H9 (cell line): ENCODE data around the gene OGFOD3. TPM values are rescaled to one million over a fixed set of nuclear protein-coding genes. Genes with fewer than 3 reads are reported as not detected.

Source experiments
- DNase-seq: peaks from one replicate; pipeline ENCODE4 v3.0.0-alpha.2; 2017
- H2AFZ ChIP-seq: one replicate; pipeline ENCODE4 v1.6.1; 2013; ENCODE audit warnings: mild to moderate bottlenecking, low read length, control low read depth, moderate library complexity
- H2AK5ac ChIP-seq: 2 replicates; pipeline ENCODE4 v1.6.1; 2013; ENCODE audit warnings: low read length, control low read depth, mixed read lengths; ENCODE audit not compliant: insufficient read length
- H2BK120ac ChIP-seq: one replicate; pipeline ENCODE4 v1.6.1; 2013; ENCODE audit warnings: low read depth, mild to moderate bottlenecking, low read length, control low read depth, inconsistent platforms; ENCODE audit not compliant: poor library complexity, severe bottlenecking
- H2BK12ac ChIP-seq: 2 replicates; pipeline ENCODE4 v1.6.1; 2013; ENCODE audit warnings: low read length, control low read depth, mixed read lengths, low read depth; ENCODE audit not compliant: insufficient read length
- H2BK15ac ChIP-seq: 2 replicates; pipeline ENCODE4 v1.6.1; 2013; ENCODE audit warnings: low read depth, low read length, control low read depth
- H2BK20ac ChIP-seq: one replicate; pipeline ENCODE4 v1.6.1; 2013; ENCODE audit warnings: low read depth, mild to moderate bottlenecking, low read length, control low read depth, inconsistent platforms; ENCODE audit not compliant: poor library complexity, severe bottlenecking
- H2BK5ac ChIP-seq: 2 replicates; pipeline ENCODE4 v1.6.1; 2013; ENCODE audit warnings: low read length, control low read depth, mixed read lengths; ENCODE audit not compliant: insufficient read length
- H3K14ac ChIP-seq: 2 replicates; pipeline ENCODE4 v1.6.1; 2013; ENCODE audit warnings: low read length, control low read depth; ENCODE audit not compliant: insufficient read depth
- H3K18ac ChIP-seq: 2 replicates; pipeline ENCODE4 v1.6.1; 2013; ENCODE audit warnings: low read depth, mild to moderate bottlenecking, mixed read lengths, low read length, control low read depth; ENCODE audit not compliant: insufficient read length
- H3K23ac ChIP-seq: 2 replicates; pipeline ENCODE4 v1.6.1; 2013; ENCODE audit warnings: low read length, control low read depth, mixed read lengths, low read depth; ENCODE audit not compliant: insufficient read length
- H3K23me2 ChIP-seq: 2 replicates; pipeline ENCODE4 v1.6.1; 2013; ENCODE audit warnings: low read depth, mild to moderate bottlenecking, mixed read lengths, low read length, control low read depth; ENCODE audit not compliant: insufficient read length, poor library complexity, severe bottlenecking
- H3K27ac ChIP-seq: 2 replicates; pipeline ENCODE4 v1.5.1; 2013; ENCODE audit warnings: low read length, control low read depth, mixed read lengths, low read depth; ENCODE audit not compliant: insufficient read length
- H3K27me3 ChIP-seq: 2 replicates; pipeline ENCODE4 v1.6.1; 2013; ENCODE audit warnings: low read length, control low read depth, inconsistent platforms; ENCODE audit not compliant: insufficient read depth
- H3K4ac ChIP-seq: 2 replicates; pipeline ENCODE4 v1.6.1; 2013; ENCODE audit warnings: low read depth, mild to moderate bottlenecking, control low read depth, inconsistent platforms, low read length, moderate library complexity
- H3K4me1 ChIP-seq: 2 replicates; pipeline ENCODE4 v1.6.1; 2013; ENCODE audit warnings: low read length, control low read depth, inconsistent platforms; ENCODE audit not compliant: insufficient read depth
- H3K4me2 ChIP-seq: 2 replicates; pipeline ENCODE4 v1.6.1; 2013; ENCODE audit warnings: low read length, control low read depth, mixed read lengths; ENCODE audit not compliant: insufficient read length, insufficient read depth
- H3K56ac ChIP-seq: 2 replicates; pipeline ENCODE4 v1.6.1; 2013; ENCODE audit warnings: low read depth, mild to moderate bottlenecking, mixed read lengths, low read length, control low read depth; ENCODE audit not compliant: insufficient read length
- H3K79me1 ChIP-seq: 2 replicates; pipeline ENCODE4 v1.6.1; 2013; ENCODE audit warnings: low read depth, mild to moderate bottlenecking, moderate library complexity, low read length, control low read depth, inconsistent platforms; ENCODE audit not compliant: insufficient read depth, poor library complexity, severe bottlenecking
- H3K79me2 ChIP-seq: 2 replicates; pipeline ENCODE4 v1.6.1; 2013; ENCODE audit warnings: low read length, control low read depth, inconsistent platforms; ENCODE audit not compliant: insufficient read depth
- H3K9ac ChIP-seq: 2 replicates; pipeline ENCODE4 v1.6.1; 2013; ENCODE audit warnings: low read length, control low read depth, mixed read lengths; ENCODE audit not compliant: insufficient read length; ENCODE audit errors: extremely low read depth
- H3K9me3 ChIP-seq: one replicate; pipeline ENCODE4 v1.6.1; 2013; ENCODE audit warnings: low read depth, low read length, inconsistent platforms; ENCODE audit not compliant: control insufficient read depth
- H3T11ph ChIP-seq: one replicate; pipeline ENCODE4 v1.6.1; 2013; ENCODE audit warnings: mild to moderate bottlenecking, low read length, control low read depth, inconsistent platforms
- H4K20me1 ChIP-seq: one replicate; pipeline ENCODE4 v1.6.1; 2013; ENCODE audit not compliant: control insufficient read depth, insufficient read length, insufficient read depth
- H4K5ac ChIP-seq: 2 replicates; pipeline ENCODE4 v1.6.1; 2013; ENCODE audit warnings: low read depth, mild to moderate bottlenecking, mixed read lengths, low read length, control low read depth; ENCODE audit not compliant: insufficient read length
- H4K8ac ChIP-seq: replicated peaks from 2 replicates; pipeline ENCODE4 v1.6.1; 2013; ENCODE audit warnings: low read length, control low read depth, mixed read lengths, low read depth; ENCODE audit not compliant: insufficient read length
- H4K91ac ChIP-seq: 2 replicates; pipeline ENCODE4 v1.6.1; 2013; ENCODE audit warnings: low read depth, mild to moderate bottlenecking, moderate library complexity, mixed read lengths, low read length, control low read depth; ENCODE audit not compliant: insufficient read length
- H3K27ac Mint-ChIP-seq, 3 experiments: 2 replicates in 2 of 3; 3 replicates in 1 of 3; pipeline ENCODE4 v1.8.0; 2020 to 2021; ENCODE audit warnings: mixed read lengths in 3 of 3, mild to moderate bottlenecking in 1 of 3, moderate library complexity in 1 of 3
- H3K27me3 Mint-ChIP-seq: 2 replicates; pipeline ENCODE4 v1.8.0; 2021; ENCODE audit warnings: low read depth, mild to moderate bottlenecking, moderate library complexity, mixed read lengths
- H3K36me3 Mint-ChIP-seq, 3 experiments: 2 replicates in 2 of 3; 3 replicates in 1 of 3; pipeline ENCODE4 v1.8.0; 2020 to 2021; ENCODE audit warnings: low read depth in 3 of 3, mixed read lengths in 3 of 3; ENCODE audit not compliant: insufficient read depth in 1 of 3
- H3K4me1 Mint-ChIP-seq, 2 experiments: 2 replicates each; pipeline ENCODE4 v1.8.0; 2020; ENCODE audit warnings: mixed read lengths in 2 of 2
- H3K4me3 Mint-ChIP-seq, 2 experiments: 2 replicates in 1 of 2; 3 replicates in 1 of 2; pipeline ENCODE4 v1.8.0; 2020 to 2021; ENCODE audit warnings: mild to moderate bottlenecking in 2 of 2, mixed read lengths in 2 of 2, moderate library complexity in 1 of 2
- H3K9me3 Mint-ChIP-seq, 2 experiments: 2 replicates in 1 of 2; 3 replicates in 1 of 2; pipeline ENCODE4 v1.8.0; 2020; ENCODE audit warnings: mild to moderate bottlenecking in 2 of 2, mixed read lengths in 2 of 2, moderate library complexity in 1 of 2
- WGBS: extraction: QIAGEN DNeasy Blood & Tissue Kit; methylation state at CpG from one replicate; pipeline ENCODE4 v1.1.7; 2013; ENCODE audit warnings: missing lambda C conversion rate, low lambda C conversion rate, mixed read lengths; ENCODE audit not compliant: insufficient read length; ENCODE audit errors: extremely low coverage; 5-methylcytosine and 5-hydroxymethylcytosine counted together
- total RNA-seq: library from RNA; stranded (reverse); gene quantifications from 2 replicates; pipeline ENCODE4 v1.2.1, GENCODE V29; 2021
- TF ChIP-seq, protein P1 (sequence below): fragments of 200-600 bp; sonication (generic); conservative IDR thresholded peaks from 3 replicates; pipeline ENCODE4 v1.8.0; 2021; ENCODE audit warnings: antibody characterized with exemption, mild to moderate bottlenecking

The OGFOD3 gene
- total RNA-seq, 1 experiment from 2014 or later, result 27.8 TPM

DNA sequence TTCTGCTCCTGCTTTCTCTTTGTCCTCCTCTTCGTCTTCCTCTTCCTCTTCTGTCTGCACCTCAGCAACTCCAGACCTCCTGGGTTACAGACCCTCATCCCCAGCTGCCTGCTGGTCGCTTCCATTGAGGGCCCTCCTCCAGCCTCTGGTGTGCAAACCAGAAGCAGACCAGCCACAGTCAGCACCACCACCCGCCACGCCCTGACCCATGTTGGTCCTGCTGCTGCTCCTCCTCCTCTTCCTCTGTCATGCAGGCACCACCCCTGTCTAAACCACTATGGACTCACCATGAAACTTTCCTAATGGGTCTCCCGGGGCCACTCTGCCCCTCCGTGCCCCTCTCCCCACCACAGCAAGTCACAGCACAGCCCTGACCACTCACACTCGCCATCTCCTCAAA, 11.4 kb upstream of the OGFOD3 start:
- H2BK5ac ChIP-seq, result no peak overlapping the region
- no peak overlapping the region for H2BK12ac ChIP-seq
- H3K79me1 ChIP-seq, result no peaks in the 10 kb centered on the region
- no peak for DNase-seq
- H3K27ac ChIP-seq, result no peak overlapping the region
- no peak overlapping the region for H3T11ph ChIP-seq
- H3K56ac ChIP-seq, result no peak overlapping the region
- H3K4ac ChIP-seq, result no peak overlapping the region
- no peak overlapping the region for H4K8ac ChIP-seq
- Mint-ChIP-seq H3K9me3 (no peaks in the 10 kb centered on the region), H3K4me1 (no peaks in the 10 kb centered on the region), H3K36me3 (peaks cover 3 to 20% (median 19%) of the 10 kb centered on the region in 3 experiments), H3K27ac (peak overlapping the region in 2 of 3 experiments; percentile 44 to 52; a peak in 4 of 7 replicates), H3K27me3 (no peaks in the 10 kb centered on the region), H3K4me3 (peak overlapping the region in 1 of 2 experiments; percentile 26; a peak in 2 of 5 replicates)
- no peak overlapping the region for H2BK20ac ChIP-seq
- no peak overlapping the region for H2AFZ ChIP-seq
- H3K79me2 ChIP-seq, result no peaks in the 10 kb centered on the region
- no peak overlapping the region for H2BK120ac ChIP-seq
- H4K5ac ChIP-seq, result no peak overlapping the region
- no peak overlapping the region for H3K9ac ChIP-seq
- H2BK15ac ChIP-seq, result no peak overlapping the region
- H3K23ac ChIP-seq, result no peak overlapping the region
- H3K9me3 ChIP-seq, result no peaks in the 10 kb centered on the region
- H3K4me1 ChIP-seq, result no peaks in the 10 kb centered on the region
- TF ChIP-seq, protein P1, sequence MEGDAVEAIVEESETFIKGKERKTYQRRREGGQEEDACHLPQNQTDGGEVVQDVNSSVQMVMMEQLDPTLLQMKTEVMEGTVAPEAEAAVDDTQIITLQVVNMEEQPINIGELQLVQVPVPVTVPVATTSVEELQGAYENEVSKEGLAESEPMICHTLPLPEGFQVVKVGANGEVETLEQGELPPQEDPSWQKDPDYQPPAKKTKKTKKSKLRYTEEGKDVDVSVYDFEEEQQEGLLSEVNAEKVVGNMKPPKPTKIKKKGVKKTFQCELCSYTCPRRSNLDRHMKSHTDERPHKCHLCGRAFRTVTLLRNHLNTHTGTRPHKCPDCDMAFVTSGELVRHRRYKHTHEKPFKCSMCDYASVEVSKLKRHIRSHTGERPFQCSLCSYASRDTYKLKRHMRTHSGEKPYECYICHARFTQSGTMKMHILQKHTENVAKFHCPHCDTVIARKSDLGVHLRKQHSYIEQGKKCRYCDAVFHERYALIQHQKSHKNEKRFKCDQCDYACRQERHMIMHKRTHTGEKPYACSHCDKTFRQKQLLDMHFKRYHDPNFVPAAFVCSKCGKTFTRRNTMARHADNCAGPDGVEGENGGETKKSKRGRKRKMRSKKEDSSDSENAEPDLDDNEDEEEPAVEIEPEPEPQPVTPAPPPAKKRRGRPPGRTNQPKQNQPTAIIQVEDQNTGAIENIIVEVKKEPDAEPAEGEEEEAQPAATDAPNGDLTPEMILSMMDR, result no peak
- no peak overlapping the region for H4K91ac ChIP-seq
- H2AK5ac ChIP-seq, result no peak overlapping the region
- H4K20me1 ChIP-seq, result no peaks in the 10 kb centered on the region
- H3K23me2 ChIP-seq, result no peaks in the 10 kb centered on the region
- H3K27me3 ChIP-seq, result no peaks in the 10 kb centered on the region
- no peak overlapping the region; the same call in 1 of the 2 replicates for H3K14ac ChIP-seq
- H3K4me2 ChIP-seq, result no peak overlapping the region
- H3K18ac ChIP-seq, result no peak overlapping the region
- WGBS, result no CpG with 5 or more reads among the region's 7 CpGs
